A673 (cell line): ENCODE measurements around the gene FILIP1. TPM values are rescaled to one million over a fixed set of nuclear protein-coding genes. Genes with fewer than 3 reads are reported as not detected.

ENCODE experiments used
- BruUV-seq: library from RNA; stranded (reverse); fragments of 400-500 nt; replicated peaks from 2 replicates; lab custom pipeline; 2021; lab: Mats Ljungman, UMichigan
- CTCF ChIA-PET: fragments of 300-600 bp; sonication (Branson Sonifier 250); formaldehyde crosslinking; loops from one replicate; lab custom pipeline; 2022; ENCODE audit warnings: antibody characterized with exemption; lab: Charles Lee
- POLR2A ChIA-PET: fragments of 300-600 bp; sonication (Branson Sonifier 250); formaldehyde crosslinking; loops from one replicate; lab custom pipeline; 2022; ENCODE audit warnings: antibody characterized with exemption; ENCODE audit not compliant: low non-redundant PET; lab: Charles Lee
- DNase-seq: peaks from one replicate; pipeline ENCODE4 v3.0.0-alpha.2; 2015; ENCODE audit warnings: low spot score
- H3K27ac ChIP-seq: fragments of 200-600 bp; sonication (generic); 2 replicates; pipeline ENCODE4 v1.5.1; 2016; ENCODE audit warnings: mixed run types, low read depth, mild to moderate bottlenecking, mixed read lengths, antibody characterized with exemption, low read length; ENCODE audit not compliant: poor library complexity, severe bottlenecking
- H3K27me3 ChIP-seq: fragments of 200-600 bp; sonication (generic); replicated peaks from 2 replicates; pipeline ENCODE4 v1.6.1; 2017; ENCODE audit warnings: mixed run types, low read depth, mild to moderate bottlenecking, mixed read lengths, antibody characterized with exemption, low read length; ENCODE audit not compliant: insufficient read depth, poor library complexity
- H3K36me3 ChIP-seq: fragments of 200-600 bp; sonication (generic); 2 replicates; pipeline ENCODE4 v1.6.1; 2016; ENCODE audit warnings: mixed run types, mild to moderate bottlenecking, mixed read lengths, antibody characterized with exemption, low read length; ENCODE audit not compliant: insufficient read depth, poor library complexity, severe bottlenecking
- H3K4me1 ChIP-seq: fragments of 200-600 bp; sonication (generic); 2 replicates; pipeline ENCODE4 v1.6.1; 2017; ENCODE audit warnings: mixed run types, mild to moderate bottlenecking, mixed read lengths, antibody characterized with exemption, low read length; ENCODE audit not compliant: insufficient read depth, poor library complexity, severe bottlenecking
- H3K4me3 ChIP-seq: fragments of 200-600 bp; sonication (generic); 2 replicates; pipeline ENCODE4 v1.5.1; 2016; ENCODE audit warnings: low read depth, mixed run types, mild to moderate bottlenecking, mixed read lengths, low read length; ENCODE audit not compliant: poor library complexity, severe bottlenecking
- H3K9me3 ChIP-seq: fragments of 200-600 bp; sonication (generic); 2 replicates; pipeline ENCODE4 v1.6.1; 2016; ENCODE audit warnings: mixed run types, low read depth, mild to moderate bottlenecking, mixed read lengths, antibody characterized with exemption, low read length; ENCODE audit not compliant: poor library complexity, severe bottlenecking
- EZH2 ChIP-seq: fragments of 200-600 bp; sonication (generic); IDR thresholded peaks from 2 replicates; pipeline ENCODE4 v1.6.1; 2017; ENCODE audit warnings: borderline replicate concordance, low read depth, mild to moderate bottlenecking, mixed read lengths, antibody characterized with exemption, low read length; ENCODE audit not compliant: poor library complexity, severe bottlenecking
- intact Hi-C: fragments of 100-400 bp; cut with micrococcal nuclease; formaldehyde crosslinking; loops from one replicate; pipeline ENCODE4 v1.10.0; 2022; ENCODE audit not compliant: unreplicated experiment
- total RNA-seq: library from RNA; stranded (reverse); gene quantifications from 2 replicates; pipeline ENCODE4 v1.2.3, GENCODE V29; 2021
- TF ChIP-seq, protein P1 (sequence below): fragments of 300-800, 200-600 bp; sonication (generic); conservative IDR thresholded peaks from 2 replicates; pipeline ENCODE4 v1.5.1; 2017; ENCODE audit warnings: low read depth, mild to moderate bottlenecking, antibody characterized with exemption, low read length, moderate library complexity, mixed read lengths

The FILIP1 gene
- total RNA-seq, 1 experiment from 2014 or later, result 0.32 TPM

DNA sequence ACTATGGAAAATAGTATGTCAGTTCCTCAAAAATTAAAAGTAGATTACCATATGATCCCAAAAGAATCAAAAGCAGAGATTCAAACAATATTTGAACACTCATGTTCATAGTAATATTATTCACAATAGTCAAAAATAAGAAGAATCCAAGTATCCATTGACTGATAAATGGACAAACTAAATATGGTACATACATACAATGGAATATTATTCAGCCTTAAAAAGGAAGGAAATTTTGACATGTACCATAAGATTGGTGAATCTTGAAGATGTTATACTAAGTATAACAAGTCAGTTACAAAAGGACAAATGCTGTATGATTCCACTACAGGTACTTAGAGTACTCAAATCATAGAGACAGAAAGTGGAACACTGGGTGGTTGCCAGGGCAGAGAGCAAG lies 120.7 kb downstream of the FILIP1 start:
- no peak for TF ChIP-seq EZH2
- TF ChIP-seq, protein P1, sequence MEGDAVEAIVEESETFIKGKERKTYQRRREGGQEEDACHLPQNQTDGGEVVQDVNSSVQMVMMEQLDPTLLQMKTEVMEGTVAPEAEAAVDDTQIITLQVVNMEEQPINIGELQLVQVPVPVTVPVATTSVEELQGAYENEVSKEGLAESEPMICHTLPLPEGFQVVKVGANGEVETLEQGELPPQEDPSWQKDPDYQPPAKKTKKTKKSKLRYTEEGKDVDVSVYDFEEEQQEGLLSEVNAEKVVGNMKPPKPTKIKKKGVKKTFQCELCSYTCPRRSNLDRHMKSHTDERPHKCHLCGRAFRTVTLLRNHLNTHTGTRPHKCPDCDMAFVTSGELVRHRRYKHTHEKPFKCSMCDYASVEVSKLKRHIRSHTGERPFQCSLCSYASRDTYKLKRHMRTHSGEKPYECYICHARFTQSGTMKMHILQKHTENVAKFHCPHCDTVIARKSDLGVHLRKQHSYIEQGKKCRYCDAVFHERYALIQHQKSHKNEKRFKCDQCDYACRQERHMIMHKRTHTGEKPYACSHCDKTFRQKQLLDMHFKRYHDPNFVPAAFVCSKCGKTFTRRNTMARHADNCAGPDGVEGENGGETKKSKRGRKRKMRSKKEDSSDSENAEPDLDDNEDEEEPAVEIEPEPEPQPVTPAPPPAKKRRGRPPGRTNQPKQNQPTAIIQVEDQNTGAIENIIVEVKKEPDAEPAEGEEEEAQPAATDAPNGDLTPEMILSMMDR, result no peak
- intact Hi-C loops, result no loop called here
- no peaks in the 10 kb centered on the region for H3K27me3 ChIP-seq
- DNase-seq, result no peak
- ChIA-PET POLR2A (no interaction called here), CTCF (no interaction called here)
- H3K36me3 ChIP-seq, result no peaks in the 10 kb centered on the region
- no peak overlapping the region for H3K4me3 ChIP-seq
- no TSS peak for BruUV-seq
- H3K4me1 ChIP-seq, result peaks cover 5% of the 10 kb centered on the region
- no peak overlapping the region for H3K27ac ChIP-seq
- H3K9me3 ChIP-seq, result no peaks in the 10 kb centered on the region

DNA sequence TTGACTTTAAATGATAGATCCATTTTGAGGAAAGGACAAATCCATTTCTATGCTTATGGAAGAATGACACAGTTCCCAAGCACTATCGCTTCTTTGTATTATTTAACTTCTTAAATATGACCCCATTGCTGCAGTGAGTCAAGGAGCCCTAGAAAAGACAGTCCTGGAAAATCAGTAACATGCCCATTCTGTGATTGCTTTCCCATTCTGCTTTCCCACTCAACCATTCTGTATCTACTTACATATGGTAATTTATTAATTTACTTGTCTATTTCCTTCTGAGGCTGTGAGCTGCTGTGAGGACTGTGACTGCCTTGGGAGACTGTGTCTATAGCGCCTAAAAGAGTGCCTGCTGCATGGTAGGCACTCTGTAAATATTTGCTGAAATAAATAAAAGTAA lies 123.6 kb downstream of the FILIP1 start:
- Histone ChIP-seq H3K36me3 (no peaks in the 10 kb centered on the region), H3K4me3 (no peak overlapping the region), H3K9me3 (no peaks in the 10 kb centered on the region), H3K4me1 (no peaks in the 10 kb centered on the region), H3K27me3 (no peaks in the 10 kb centered on the region), H3K27ac (no peak overlapping the region)
- intact Hi-C loops, result no loop called here
- DNase-seq, result no peak
- TF ChIP-seq EZH2, result no peak
- TF ChIP-seq, protein P1, result no peak
- no TSS peak for BruUV-seq
- CTCF ChIA-PET, result no interaction called here
- POLR2A ChIA-PET, result no interaction called here

DNA sequence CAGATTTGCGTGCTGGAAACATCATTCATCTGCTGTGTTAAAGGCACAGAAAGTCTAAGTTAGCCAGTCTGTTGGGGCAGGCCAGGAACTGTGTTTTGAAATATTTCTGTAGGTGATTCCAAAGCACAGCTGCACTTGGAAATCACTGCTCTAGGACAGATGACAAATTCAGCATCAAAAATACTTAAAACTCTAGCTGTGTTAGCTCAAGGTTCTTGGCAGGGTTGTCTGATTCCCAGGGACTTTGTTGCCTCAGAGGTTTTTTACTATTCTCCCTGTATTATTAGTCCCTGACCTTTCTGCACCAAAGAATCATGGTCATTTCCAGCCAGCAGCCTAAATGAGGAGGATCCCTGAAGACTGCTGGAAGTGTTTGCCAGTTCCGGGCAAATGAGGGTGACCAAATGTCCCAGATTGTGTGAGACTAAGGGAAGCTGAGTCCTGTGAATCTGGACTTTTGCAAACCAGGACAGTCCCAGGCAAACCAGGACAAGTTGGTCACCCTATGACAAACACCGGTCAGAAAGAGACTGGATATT lies 124.7 kb downstream of the FILIP1 start:
- Histone ChIP-seq H3K27ac (no peak overlapping the region), H3K4me3 (no peak overlapping the region), H3K9me3 (no peaks in the 10 kb centered on the region), H3K36me3 (no peaks in the 10 kb centered on the region), H3K27me3 (no peaks in the 10 kb centered on the region), H3K4me1 (no peaks in the 10 kb centered on the region)
- intact Hi-C loops, result loop anchor here (5.0 kb wide), 1 partner anchor 158 kb away; no protein-coding TSS in a partner anchor
- CTCF ChIA-PET, result no interaction called here
- POLR2A ChIA-PET, result no interaction called here
- DNase-seq, result no peak
- no peak for TF ChIP-seq EZH2
- TF ChIP-seq, protein P1, result no peak
- BruUV-seq, result no TSS peak
